HS-27A (cell line): ENCODE data around the gene SLC16A5.
A peak's percentile ranks its signal among the peaks of the same experiment; 100 is the strongest.
"Not testable (repeated sequence)": the region's sequence is repeated elsewhere in the genome, so short reads cannot be mapped to it uniquely, and the experiment has no call there.

ENCODE experiments used
- DNase-seq: peaks from one replicate; pipeline ENCODE4 v3.0.0-alpha.2; 2012; ENCODE audit warnings: low read depth, missing footprints

Gene SLC16A5

GRCh38 chr17:75087558-75088453 lies at the start of gene SLC16A5:
TSS of gene SLC16A5 (plus strand) at chr17:75087954. CDS start at chr17:75093637, 5,683 bp downstream.
- peak; percentile 51 for DNase-seq

GRCh38 chr17:75039238-75039637 lies 48.5 kb upstream of the SLC16A5 start:
- DNase-seq = no peak

- no peak for DNase-seq
Measured at GRCh38 chr17:75041656-75042280, 46.0 kb upstream of the SLC16A5 start.

GRCh38 chr17:75043789-75044188 lies 44.0 kb upstream of the SLC16A5 start:
- not testable (repeated sequence) for DNase-seq

GRCh38 chr17:75044716-75045115 lies 43.0 kb upstream of the SLC16A5 start:
- no peak for DNase-seq

- not testable (repeated sequence) for DNase-seq
Measured at GRCh38 chr17:75045946-75046406, 41.8 kb upstream of the SLC16A5 start.

- peak; percentile 81 for DNase-seq
Measured at GRCh38 chr17:75046407-75047289, 41.1 kb upstream of the SLC16A5 start, which contains the start of the genes ATP5PD and KCTD2. TSS of gene ATP5PD (minus strand) at chr17:75046969. CDS start at chr17:75042650, 4,319 bp downstream. TSS of gene KCTD2 (plus strand) at chr17:75047225. CDS start at chr17:75047251, 26 bp downstream.

GRCh38 chr17:75047398-75048098 lies 40.2 kb upstream of the SLC16A5 start:
- DNase-seq = no peak

- no peak for DNase-seq
Measured at GRCh38 chr17:75048249-75048878, 39.4 kb upstream of the SLC16A5 start.

GRCh38 chr17:75049057-75049456 lies 38.7 kb upstream of the SLC16A5 start:
- no peak for DNase-seq

- no peak for DNase-seq
Measured at GRCh38 chr17:75049706-75050105, 38.0 kb upstream of the SLC16A5 start.

- no peak for DNase-seq
Measured at GRCh38 chr17:75051941-75052340, 35.8 kb upstream of the SLC16A5 start.

GRCh38 chr17:75059369-75060345 lies 28.1 kb upstream of the SLC16A5 start:
- no peak for DNase-seq

- no peak for DNase-seq
Measured at GRCh38 chr17:75060434-75061054, 27.2 kb upstream of the SLC16A5 start.

- DNase-seq = no peak
Measured at GRCh38 chr17:75061055-75061438, 26.7 kb upstream of the SLC16A5 start.

- no peak for DNase-seq
Measured at GRCh38 chr17:75061618-75062017, 26.1 kb upstream of the SLC16A5 start.

- DNase-seq = no peak
Measured at GRCh38 chr17:75063201-75063600, 24.6 kb upstream of the SLC16A5 start.

- DNase-seq = no peak
Measured at GRCh38 chr17:75063626-75064025, 24.1 kb upstream of the SLC16A5 start.

- DNase-seq = no peak
Measured at GRCh38 chr17:75064040-75064439, 23.7 kb upstream of the SLC16A5 start.
